ENCODE measurements around the gene WEE2.
"Not testable (repeated sequence)": the region's sequence is repeated elsewhere in the genome, so short reads cannot be mapped to it uniquely, and the experiment has no call there.

Gene WEE2

DNA sequence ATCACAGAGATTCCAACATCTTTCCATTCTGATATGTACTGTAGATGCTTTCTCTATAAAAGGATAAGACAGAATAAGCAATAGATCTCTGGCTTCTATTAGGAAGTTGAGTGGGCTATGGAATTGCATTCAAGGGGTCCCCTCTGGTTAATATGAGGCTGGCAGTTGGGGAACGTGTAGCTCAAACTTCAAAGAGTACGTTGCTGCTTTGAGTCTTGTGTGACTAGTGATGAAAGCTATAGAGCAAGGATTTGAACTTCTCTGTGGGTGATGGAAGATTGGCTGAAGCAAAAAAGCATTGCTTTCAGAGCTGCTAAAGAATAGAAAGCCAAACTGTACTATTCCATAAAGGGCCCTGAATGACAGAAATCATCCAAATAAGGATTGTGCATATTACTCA lies 6.4 kb downstream of the WEE2 start:
- no peak for DNase-seq (ENCODE audit: low read depth)

DNA sequence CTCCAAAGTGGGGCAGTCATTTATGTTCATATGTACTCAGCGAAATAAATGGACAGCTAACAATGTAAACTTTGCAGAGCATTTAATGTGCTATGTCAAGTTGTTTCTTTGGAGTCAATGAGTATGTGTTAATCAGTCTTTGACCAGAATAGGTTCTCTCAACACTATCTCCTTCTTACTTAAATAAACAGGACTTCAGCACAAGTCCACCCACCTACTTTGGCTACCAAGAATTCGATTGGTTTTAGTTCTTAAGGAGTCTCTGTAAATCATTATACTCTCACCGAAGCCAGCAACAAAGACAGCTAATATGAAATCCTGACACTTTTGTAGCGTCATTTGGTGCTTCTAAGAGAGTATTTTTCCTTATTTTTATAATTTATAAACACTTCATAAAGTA lies 6.9 kb downstream of the WEE2 start:
- DNase-seq (ENCODE audit: low read depth) = no peak

DNA sequence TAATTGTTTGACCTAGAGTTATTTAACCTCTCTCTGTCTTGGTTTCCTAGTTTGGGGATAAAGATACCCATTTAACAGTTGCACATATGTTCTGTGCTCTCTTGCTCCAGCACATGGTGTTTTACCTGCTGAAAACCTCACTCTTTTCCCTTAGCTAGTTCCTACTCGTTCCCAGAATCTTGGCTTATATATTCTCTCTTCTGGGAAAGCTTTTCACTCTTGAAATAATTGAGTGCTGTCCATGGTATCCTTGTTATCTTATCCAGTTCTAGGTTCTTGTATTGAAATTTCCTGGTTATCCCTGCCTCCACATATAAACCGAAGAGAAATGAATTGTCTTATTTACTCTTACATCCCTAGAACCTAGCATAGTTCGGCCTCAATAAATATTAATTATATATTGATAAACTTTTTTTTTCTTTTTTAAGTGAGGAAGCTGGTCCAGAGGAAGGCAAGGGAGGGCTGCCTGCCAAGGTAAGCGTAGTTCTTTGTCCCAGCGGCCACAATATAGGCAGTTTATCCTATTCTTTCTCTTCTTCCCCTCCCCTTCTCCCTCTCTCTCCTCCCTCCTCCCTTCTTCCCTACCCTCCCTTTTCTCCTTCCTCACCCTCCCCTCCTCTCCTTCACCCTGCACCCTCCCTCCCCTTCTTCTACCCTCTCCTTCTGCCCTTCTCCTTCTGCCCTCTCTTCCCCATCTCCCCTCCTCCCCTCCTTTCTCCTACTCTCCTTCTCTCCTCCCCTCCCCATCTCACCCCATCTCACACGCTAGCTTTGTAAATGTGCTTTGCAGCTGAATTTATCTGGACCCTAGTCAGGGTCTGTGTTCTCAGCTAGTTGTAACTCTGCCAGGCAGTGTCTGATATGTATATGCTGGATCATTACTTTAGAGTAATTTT lies 7.9 kb downstream of the WEE2 start:
- DNase-seq (ENCODE audit: low read depth) = no peak

DNA sequence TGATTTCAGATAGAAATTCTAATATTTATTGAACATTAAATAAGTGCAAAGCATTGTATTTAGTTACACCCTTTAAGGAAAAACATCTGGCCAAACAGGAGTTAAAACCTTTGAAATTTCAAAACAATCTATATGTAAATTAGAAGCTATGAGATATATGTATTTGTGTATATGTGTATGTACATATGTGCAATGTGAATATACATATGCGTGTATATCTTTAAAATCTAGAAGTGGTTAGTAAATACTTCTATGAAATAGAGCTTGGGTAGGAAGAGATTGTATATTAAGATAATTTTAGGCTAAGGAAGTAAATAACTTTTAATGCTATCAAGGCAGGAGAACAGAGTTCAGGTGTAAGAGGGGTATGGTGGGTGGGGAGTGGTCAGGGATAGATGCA lies 9.3 kb downstream of the WEE2 start:
- DNase-seq (ENCODE audit: low read depth) = no peak

DNA sequence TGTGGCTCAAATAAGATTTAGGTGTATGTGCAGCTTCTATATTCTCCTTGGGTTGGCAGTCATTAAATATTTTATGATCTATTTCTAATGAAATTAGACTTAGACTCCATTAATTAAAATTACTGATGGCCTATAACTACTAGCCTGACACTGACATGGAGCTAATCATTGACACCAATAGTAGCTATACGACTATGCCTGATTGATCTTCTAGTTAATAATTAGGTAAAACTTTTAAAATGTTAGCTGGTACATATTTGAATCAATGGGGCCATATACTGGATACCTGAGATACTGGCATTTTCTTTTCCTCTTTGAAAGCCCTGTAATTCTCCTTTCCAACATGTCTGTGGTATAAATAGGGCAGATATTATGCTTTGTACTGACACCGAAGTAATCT lies 14.4 kb downstream of the WEE2 start:
- DNase-seq (ENCODE audit: low read depth) = no peak

DNA sequence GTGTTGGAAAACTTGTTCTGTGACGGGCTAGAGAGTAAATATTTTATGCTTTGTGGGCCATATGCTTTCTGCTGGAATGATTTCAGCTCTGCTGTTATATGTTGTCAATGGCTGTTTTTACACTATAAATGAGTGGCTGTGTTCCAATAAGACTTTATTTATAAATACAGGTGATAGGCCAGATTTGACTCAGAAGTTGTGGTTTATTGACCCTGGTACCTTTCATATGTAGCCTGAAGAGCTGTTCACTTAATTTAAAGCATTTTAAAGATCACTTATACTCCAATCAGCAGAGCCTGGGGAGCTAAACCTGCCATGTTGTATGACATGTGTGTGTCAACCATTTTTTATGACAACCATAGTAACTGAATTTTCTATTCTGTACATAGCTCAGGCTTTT lies 20.9 kb downstream of the WEE2 start:
- DNase-seq (ENCODE audit: low read depth) = no peak

DNA sequence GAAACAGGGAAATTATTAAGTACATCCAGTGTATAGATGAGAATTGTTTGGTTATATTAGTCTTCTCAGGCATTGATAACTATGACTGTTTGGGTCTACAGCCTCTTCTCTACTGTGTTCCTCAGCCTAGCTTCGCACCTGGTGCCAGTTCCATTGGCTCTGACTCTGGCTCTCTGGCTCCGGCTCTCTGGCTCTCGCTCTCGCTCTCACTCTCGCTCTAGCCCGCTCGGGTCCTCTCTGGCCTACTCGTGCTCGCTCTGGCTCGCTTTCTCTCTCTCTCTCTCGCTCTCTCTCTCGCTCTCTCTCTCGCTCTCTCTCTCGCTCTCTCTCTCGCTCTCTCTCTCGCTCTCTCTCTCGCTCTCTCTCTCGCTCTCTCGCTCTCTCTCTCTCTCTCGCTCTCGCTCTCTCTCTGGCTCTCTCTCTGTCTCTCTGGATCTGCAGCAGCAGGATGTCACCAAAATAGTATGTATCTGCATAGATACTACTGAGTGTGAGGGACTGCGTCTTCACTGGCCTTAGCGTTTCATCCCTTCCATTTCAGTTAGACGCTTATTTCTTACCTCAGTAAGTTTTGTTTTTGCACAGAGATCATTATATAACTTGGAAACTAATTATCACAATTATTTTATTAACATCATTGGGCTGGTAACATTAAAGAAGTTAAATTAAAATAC lies 23.5 kb downstream of the WEE2 start:
- no peak for DNase-seq (ENCODE audit: low read depth)

DNA sequence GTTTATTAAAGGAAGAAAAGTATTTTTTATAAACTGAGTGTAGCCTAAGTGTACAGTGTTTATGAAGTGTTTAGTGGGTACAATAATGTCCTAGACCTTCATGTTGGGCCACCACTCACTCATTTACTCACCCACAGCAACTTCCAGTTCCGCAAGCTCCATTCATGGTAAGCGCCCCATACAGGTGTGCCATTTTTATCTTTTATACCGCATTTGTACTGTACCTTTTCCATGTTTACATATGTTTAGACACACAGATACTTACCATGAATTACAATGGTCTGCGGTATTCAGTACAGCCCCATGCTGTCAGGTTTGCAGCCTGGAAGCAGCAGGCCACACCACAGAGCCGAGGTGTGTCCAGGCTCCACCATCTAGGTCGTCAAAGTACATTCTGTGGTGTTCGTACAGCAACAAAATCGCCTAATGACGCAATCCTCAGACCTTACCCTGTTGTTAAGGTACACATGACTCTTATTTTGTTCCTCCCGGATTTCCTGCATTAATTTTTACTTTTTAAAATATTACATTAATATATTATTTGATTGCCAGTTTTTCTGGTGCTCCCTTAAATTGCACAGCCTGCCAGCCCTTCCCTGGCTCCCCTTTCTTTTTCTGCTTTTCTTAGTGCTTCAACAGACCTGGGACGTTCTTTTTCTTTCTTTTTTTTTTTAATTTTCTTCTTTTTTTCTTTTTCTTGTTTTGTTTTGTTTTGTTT lies 29.1 kb downstream of the WEE2 start:
- no peak for DNase-seq (ENCODE audit: low read depth)

DNA sequence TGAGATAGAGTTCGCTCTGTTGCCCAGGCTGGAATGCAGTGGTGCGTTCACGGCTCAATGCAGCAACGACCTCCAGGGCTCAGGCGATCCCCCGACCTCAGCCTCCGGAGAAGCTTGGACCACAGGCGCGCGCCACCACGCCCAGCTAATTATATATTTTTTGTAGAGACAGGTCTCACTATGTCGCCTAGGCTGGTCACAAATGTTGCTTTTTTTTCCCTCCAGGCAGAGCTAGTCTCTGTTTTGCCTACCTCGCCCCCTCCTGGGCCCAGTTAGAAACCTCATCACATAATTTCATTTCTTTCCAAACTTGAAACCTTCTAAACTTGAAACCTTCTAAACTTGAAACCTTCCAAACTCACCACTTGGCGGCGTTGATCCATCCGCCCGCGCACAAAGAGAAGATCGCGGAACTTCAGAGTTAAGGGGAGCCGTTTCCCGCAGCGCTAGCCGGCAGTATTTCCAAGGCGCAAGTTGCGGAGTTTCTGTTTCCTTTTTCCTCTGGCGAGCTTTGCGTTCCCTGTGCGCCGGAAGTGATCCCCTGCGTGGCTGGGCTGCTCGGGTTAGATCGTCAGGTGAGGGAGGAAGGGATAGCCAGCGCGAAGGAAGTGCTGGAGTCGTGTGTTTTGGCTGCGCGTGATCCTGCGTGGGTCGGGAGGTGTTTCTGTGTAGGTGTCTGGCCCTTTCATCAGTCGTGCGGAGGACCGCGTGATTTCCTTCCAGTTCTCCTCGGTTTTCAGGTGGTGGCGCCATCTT lies 29.9 kb downstream of the WEE2 start, which contains the start of gene SSBP1:
Gene SSBP1 (plus strand): TSS at position 523 of the 756 bp plus-strand sequence. CDS start 809 bp downstream, outside the sequence.
- DNase-seq (ENCODE audit: low read depth) = peak; percentile 89

DNA sequence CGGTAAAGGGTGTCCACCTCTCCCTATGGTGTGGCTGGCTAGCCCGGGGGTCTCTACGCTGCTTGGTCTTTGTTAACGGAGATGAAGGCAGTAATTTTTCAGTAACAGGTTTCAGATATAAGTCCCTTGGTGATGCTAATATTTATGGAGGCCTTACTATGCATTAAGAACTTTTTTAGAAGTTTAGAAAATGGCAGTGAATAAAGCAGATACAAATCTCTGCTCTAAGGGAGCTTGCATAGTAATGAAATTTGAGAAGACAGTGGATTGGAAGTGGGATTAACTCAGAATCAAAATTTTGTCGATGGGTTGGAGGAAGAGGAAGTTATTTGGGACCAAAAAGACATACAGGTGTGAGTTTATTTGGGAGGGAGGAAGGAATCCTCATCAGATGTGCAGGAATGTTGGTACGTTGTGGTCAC lies 30.4 kb downstream of the WEE2 start:
- DNase-seq (ENCODE audit: low read depth) = no peak

DNA sequence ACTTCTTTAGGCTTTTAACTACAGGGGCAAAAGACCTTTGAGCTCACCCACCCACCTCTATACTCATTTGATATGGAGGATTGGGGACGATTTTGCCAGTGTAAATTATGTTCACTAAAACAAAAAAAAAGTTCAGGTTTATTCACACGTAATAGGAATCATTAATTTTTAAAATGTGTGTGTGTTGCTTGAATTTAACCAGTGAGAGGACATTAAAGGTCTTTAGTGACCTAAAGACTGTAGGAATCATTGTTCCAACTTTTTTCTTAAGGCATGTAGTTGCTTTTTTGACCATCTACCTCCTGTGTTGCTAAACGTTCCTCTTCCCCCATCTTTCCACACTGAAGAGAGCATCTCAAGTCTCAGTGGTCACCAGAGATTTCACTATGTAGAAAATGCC lies 31.1 kb downstream of the WEE2 start:
- no peak for DNase-seq (ENCODE audit: low read depth)

DNA sequence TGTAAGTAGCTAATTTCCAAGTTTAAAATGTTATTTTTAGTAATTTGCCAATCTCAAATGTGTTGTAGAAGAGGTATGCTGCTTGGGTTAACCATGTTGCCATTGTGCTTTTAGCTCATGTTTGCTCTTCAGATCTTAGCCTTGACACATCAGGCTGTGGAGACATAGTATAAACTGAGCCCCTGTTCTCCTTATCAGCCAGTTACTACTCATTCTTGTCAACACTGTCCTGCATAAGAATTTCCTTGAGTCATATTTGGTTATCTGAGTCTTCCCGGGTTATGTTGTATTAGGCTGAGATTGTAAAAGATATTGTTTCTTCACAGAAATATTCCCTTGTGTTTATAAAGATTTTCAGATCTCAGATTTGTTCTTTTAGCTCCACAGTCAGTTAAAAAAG lies 34.1 kb downstream of the WEE2 start:
- DNase-seq (ENCODE audit: low read depth) = no peak

DNA sequence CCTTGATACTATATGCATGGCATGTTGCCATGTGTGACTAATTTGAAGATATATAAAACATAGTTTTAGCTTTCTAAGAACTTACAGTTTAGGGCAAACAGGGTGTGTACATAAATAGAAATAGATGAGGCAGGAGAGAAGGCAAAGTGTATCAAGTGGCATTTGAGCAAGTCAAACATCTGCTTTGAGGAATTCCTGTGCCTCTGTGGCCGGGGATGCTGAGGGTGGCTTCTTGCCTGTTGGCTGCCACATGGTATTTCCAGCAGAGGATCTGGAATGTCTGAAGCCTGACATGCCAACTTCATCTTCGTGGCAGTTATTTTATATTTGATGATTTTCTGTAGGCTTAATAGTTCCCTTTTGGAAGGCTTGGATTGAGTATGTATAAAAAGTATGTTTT lies 36.0 kb downstream of the WEE2 start:
- no peak for DNase-seq (ENCODE audit: low read depth)

DNA sequence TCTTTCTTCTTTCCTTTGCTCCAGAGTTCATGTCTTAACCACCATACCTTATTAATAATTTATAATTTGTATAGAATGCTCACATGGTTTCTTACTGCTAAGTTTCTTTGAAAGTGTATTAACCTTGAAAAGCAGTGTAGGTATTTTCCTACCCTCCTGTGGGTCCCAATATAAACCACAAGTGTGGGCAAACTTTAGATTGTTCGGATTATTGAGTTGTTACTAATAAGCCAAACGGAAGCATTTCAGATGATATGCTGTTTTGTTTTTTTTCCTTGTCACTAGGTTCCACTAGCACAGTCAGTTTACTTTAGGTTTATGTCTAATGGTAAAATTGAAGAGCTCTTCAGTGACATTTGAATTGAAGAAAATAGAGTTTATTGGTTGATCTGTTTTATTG lies 40.2 kb downstream of the WEE2 start:
- no peak for DNase-seq (ENCODE audit: low read depth)

DNA sequence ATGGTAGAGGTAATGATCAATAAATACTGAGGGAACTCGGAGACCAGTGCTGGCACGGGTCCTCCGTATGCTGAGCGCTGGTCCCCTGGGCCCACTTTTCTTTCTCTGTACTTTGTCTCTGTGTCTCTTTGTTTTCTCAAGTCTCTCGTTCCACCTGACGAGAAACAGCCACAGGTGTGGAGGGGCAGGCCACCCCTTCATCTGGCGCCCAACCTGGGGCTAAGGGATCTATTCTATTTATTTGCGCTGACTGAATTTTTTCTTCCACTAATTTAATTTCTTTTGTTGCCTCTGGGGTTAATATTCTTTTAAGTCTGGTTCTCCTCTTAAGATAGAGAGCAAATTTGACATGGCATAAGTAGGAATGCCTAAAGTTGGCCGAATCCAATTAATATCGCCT lies 43.8 kb downstream of the WEE2 start:
- not testable (repeated sequence) for DNase-seq (ENCODE audit: low read depth)

DNA sequence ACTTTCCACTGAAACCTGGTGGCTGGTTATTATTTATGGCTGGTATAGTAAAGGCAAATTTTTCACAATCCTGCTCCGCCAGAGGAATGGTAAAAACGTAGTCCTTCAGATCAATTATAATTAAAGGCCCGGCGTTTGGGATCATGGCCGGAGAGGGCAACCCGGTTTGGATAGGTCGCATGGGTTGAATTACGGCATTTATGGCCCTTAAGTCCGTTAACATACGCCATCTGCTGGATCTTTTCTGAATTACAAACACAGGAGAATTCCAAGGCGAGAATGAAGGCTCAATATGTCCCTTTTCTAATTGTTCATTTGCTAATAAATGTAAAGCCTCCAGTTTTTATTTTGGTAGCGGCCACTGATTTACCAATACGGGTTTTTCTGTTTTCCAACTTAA lies 44.5 kb downstream of the WEE2 start:
- DNase-seq (ENCODE audit: low read depth) = no peak

DNA sequence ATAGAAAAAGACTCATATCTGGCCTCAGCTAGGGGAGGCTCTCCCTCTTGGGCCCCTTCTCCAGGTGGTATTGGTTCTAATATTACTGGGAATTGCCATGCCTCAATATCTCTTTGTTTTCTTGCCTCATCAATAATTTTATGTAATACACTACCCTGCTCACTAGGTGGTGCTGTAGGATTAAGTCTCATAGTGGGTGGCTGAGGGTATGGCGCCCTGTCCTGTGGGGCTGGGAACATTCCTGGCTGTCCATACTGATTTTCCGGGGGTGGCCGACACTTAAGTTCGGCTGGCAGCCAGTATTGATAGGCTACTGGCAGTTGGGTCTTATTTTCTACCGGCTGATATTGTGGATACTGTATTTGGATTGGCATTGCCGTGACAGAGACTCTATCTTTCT lies 46.8 kb downstream of the WEE2 start:
- no peak for DNase-seq (ENCODE audit: low read depth)

DNA sequence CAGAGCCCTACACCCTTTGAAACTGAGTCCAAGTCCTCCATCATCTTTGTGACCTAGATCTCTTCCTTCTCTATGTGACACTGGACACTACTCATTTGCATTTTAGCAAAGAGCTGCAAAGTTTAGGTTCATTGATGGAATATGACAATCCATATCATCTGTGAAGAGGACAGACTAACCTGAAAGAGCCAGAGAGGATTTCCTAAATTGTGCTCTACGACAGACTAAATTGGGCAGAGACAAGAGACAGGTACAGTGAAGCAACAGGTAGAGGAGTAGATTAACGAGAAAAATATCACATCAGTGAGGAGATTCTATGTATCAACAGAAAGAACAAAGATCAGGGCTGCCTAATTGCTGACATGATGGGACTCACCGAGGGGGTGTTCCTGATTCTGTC lies 55.6 kb downstream of the WEE2 start, which contains the start of gene TAS2R3:
Gene TAS2R3 (plus strand): TSS at position 301 of the 400 bp plus-strand sequence. CDS start 62 bp downstream, at position 363.
- DNase-seq (ENCODE audit: low read depth) = no peak

DNA sequence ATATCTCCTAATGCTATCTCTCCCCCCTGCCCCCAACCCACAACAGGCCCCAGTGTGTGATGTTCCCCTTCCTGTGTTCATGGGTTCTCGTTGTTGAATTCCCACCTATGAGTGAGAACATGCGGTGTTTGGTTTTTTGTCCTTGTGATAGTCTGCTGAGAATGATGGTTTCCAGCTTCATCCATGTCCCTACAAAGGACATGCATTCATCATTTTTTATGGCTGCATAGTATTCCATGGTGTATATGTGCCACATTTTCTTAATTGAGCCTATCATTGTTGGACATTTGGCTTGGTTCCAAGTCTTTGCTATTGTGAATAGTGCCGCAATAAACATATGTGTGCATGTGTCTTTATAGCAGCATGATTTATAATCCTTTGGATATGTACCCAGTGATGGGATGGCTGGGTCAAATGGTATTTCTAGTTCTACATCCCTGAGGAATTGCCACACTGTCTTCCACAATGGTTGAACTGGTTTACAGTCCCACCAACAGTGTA lies 62.0 kb downstream of the WEE2 start:
- not testable (repeated sequence) for DNase-seq (ENCODE audit: low read depth)

DNA sequence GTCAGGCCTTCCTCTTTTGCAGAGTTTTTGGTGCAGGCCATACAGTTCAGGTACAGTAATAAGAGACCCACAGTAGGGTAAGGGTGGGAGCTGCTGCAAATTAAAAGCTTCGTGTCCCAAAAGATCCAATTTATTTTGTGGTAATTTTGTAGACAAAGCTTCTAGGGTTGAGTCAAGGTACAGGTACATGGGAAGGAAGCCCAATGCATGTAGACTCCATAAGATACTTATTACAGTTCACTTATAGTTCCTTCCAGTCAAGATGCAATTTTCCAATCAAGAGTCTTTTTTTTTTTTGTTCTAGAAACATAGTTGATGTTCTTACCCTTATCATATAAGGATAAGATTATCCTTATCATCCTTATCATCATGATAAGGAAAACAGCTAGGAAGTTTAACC lies 68.2 kb downstream of the WEE2 start, which contains the start of gene TAS2R4:
Gene TAS2R4 (plus strand): TSS at position 301 of the 400 bp plus-strand sequence. CDS start 1,815 bp downstream, outside the sequence.
- no peak for DNase-seq (ENCODE audit: low read depth)
